ENCODE measurements around the gene PAQR5.

DNA sequence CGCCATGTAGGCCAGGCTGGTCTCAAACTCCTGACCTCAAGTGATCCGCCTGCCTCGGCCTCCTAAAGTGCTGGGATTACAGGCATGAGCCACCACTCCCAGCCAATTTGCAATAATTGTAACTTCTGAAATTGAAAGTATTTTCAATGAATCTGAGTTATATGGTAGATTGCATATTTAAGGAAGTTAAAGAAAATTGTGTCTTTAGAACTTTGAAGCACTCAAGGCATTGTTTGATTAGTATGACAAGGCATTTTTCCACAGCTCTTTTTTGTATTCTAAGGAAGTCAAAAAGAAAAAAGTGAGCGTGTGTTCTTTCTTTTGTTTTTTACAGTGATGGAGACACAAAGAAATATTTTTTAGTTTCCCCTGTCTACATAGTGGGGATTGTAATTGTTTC is 138.2 kb downstream of the PAQR5 start:
- TF ChIP-seq, protein P1, sequence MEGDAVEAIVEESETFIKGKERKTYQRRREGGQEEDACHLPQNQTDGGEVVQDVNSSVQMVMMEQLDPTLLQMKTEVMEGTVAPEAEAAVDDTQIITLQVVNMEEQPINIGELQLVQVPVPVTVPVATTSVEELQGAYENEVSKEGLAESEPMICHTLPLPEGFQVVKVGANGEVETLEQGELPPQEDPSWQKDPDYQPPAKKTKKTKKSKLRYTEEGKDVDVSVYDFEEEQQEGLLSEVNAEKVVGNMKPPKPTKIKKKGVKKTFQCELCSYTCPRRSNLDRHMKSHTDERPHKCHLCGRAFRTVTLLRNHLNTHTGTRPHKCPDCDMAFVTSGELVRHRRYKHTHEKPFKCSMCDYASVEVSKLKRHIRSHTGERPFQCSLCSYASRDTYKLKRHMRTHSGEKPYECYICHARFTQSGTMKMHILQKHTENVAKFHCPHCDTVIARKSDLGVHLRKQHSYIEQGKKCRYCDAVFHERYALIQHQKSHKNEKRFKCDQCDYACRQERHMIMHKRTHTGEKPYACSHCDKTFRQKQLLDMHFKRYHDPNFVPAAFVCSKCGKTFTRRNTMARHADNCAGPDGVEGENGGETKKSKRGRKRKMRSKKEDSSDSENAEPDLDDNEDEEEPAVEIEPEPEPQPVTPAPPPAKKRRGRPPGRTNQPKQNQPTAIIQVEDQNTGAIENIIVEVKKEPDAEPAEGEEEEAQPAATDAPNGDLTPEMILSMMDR (IDR thresholded peaks at IDR 0.05) = no peak
- no peak for TF ChIP-seq POLR2A (IDR thresholded peaks at IDR 0.05)

Data from right lobe of liver (tissue), 4 donors.